ENCODE results near the gene PHACTR4.
"Not testable (repeated sequence)": the region's sequence is repeated elsewhere in the genome, so short reads cannot be mapped to it uniquely, and the experiment has no call there.

The PHACTR4 gene

GRCh38 chr1:28510970-28511440 lies 141.5 kb downstream of the PHACTR4 start:
- no peak for DNase-seq (ENCODE audit: low spot score)
- no peak for TF ChIP-seq CTCF (IDR thresholded peaks at IDR 0.05; ENCODE audit: extremely low read depth, insufficient read depth, missing control alignments)

GRCh38 chr1:28512058-28512611 lies 142.6 kb downstream of the PHACTR4 start:
- in situ Hi-C loops (cut with MboI; ENCODE audit: low pct_unique_long_range_greater_than_20kb, low sequenced_read_pairs, unreplicated experiment), result loop anchor here (10.0 kb wide), 1 partner anchor 93 kb away; no protein-coding TSS in a partner anchor
- DNase-seq (ENCODE audit: low spot score), result no peak
- no peak for TF ChIP-seq CTCF (IDR thresholded peaks at IDR 0.05; ENCODE audit: extremely low read depth, insufficient read depth, missing control alignments)

More at GRCh38 chr1:28510970-28511440, 141.5 kb downstream of the PHACTR4 start:
- in situ Hi-C loops (cut with MboI; ENCODE audit: low pct_unique_long_range_greater_than_20kb, low sequenced_read_pairs, unreplicated experiment), result loop anchor here (10.0 kb wide), 1 partner anchor 94 kb away; no protein-coding TSS in a partner anchor

GRCh38 chr1:28514445-28514933 lies 144.9 kb downstream of the PHACTR4 start:
- in situ Hi-C loops (cut with MboI; ENCODE audit: low pct_unique_long_range_greater_than_20kb, low sequenced_read_pairs, unreplicated experiment), result loop anchor here (10.0 kb wide), 1 partner anchor 90 kb away; no protein-coding TSS in a partner anchor
- not testable (repeated sequence) for DNase-seq (ENCODE audit: low spot score)

GRCh38 chr1:28516518-28516956 lies 147.0 kb downstream of the PHACTR4 start:
- in situ Hi-C loops (cut with MboI; ENCODE audit: low pct_unique_long_range_greater_than_20kb, low sequenced_read_pairs, unreplicated experiment), result loop anchor here (10.0 kb wide), 1 partner anchor 88 kb away; no protein-coding TSS in a partner anchor
- TF ChIP-seq CTCF (IDR thresholded peaks at IDR 0.05; ENCODE audit: extremely low read depth, insufficient read depth, missing control alignments), result no peak
- no peak for DNase-seq (ENCODE audit: low spot score)

- DNase-seq (ENCODE audit: low spot score), result no peak
- in situ Hi-C loops (cut with MboI; ENCODE audit: low pct_unique_long_range_greater_than_20kb, low sequenced_read_pairs, unreplicated experiment), result loop anchor here (10.0 kb wide), 1 partner anchor 87 kb away; no protein-coding TSS in a partner anchor
- no peak for TF ChIP-seq CTCF (IDR thresholded peaks at IDR 0.05; ENCODE audit: extremely low read depth, insufficient read depth, missing control alignments)
Measured at GRCh38 chr1:28517649-28517999, 148.1 kb downstream of the PHACTR4 start.

- peak; percentile 89 for DNase-seq (ENCODE audit: low spot score)
- in situ Hi-C loops (cut with MboI; ENCODE audit: low pct_unique_long_range_greater_than_20kb, low sequenced_read_pairs, unreplicated experiment), result loop anchor here (10.0 kb wide), 1 partner anchor 87 kb away; no protein-coding TSS in a partner anchor
- TF ChIP-seq CTCF (IDR thresholded peaks at IDR 0.05; ENCODE audit: extremely low read depth, insufficient read depth, missing control alignments), result peak; percentile 93
Measured at GRCh38 chr1:28518000-28518744, 148.6 kb downstream of the PHACTR4 start.
